ENCODE results near the gene ZNF547.

DNA sequence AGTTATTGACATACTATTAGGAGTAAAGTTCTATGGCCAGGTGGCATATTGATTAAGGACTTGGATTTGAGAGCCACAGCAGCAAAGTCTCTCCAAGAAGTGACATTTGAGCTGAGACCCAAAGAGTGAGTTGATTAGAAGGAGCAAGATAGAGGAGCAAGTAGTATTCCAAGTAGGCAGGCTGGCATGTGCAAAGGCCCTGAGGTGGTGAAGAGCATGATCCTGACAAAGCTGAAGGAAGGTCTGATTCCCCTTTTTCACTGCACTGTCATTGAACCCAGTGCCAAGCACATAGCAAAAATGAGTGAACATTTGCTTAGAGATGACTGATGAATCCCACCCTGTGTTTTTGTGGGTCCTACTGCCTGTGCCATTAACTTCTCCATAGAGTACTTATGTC, 38.4 kb upstream of the ZNF547 start:
- no peak for TF ChIP-seq POLR2AphosphoS5 (IDR thresholded peaks at IDR 0.05)
- TF ChIP-seq, protein P1, sequence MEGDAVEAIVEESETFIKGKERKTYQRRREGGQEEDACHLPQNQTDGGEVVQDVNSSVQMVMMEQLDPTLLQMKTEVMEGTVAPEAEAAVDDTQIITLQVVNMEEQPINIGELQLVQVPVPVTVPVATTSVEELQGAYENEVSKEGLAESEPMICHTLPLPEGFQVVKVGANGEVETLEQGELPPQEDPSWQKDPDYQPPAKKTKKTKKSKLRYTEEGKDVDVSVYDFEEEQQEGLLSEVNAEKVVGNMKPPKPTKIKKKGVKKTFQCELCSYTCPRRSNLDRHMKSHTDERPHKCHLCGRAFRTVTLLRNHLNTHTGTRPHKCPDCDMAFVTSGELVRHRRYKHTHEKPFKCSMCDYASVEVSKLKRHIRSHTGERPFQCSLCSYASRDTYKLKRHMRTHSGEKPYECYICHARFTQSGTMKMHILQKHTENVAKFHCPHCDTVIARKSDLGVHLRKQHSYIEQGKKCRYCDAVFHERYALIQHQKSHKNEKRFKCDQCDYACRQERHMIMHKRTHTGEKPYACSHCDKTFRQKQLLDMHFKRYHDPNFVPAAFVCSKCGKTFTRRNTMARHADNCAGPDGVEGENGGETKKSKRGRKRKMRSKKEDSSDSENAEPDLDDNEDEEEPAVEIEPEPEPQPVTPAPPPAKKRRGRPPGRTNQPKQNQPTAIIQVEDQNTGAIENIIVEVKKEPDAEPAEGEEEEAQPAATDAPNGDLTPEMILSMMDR (IDR thresholded peaks at IDR 0.05), result no peak
- no peak for TF ChIP-seq EP300 (IDR thresholded peaks at IDR 0.05)
- TF ChIP-seq POLR2A (IDR thresholded peaks at IDR 0.05), result no peak
